Neural cell (in vitro differentiated cells): ENCODE data around the gene PLAU. TPM values are rescaled to one million over a fixed set of nuclear protein-coding genes. Genes with fewer than 3 reads are reported as not detected.

Experiments
- H2AFZ ChIP-seq: fragments of 200-600, 300-800 bp; sonication (generic), shearing (Covaris generic); 2 replicates; pipeline ENCODE4 v1.6.0; 2014; ENCODE audit warnings: low read depth, mild to moderate bottlenecking, antibody characterized with exemption, low read length, moderate library complexity
- H3F3A ChIP-seq: fragments of 200-600 bp; shearing (Covaris generic); 2 replicates; pipeline ENCODE4 v1.6.1; 2016; ENCODE audit warnings: mild to moderate bottlenecking, moderate library complexity, mixed read lengths, antibody characterized with exemption, low read length; ENCODE audit not compliant: insufficient read depth, poor library complexity, severe bottlenecking
- H3K27ac ChIP-seq: fragments of 200-600, 300-800 bp; sonication (generic), shearing (Covaris generic); 2 replicates; pipeline ENCODE4 v1.5.1; 2014; ENCODE audit warnings: mild to moderate bottlenecking, low read length, moderate library complexity
- H3K27me3 ChIP-seq: fragments of 300-800, 200-600 bp; sonication (generic), shearing (Covaris generic); 2 replicates; pipeline ENCODE4 v1.6.0; 2014; ENCODE audit warnings: mild to moderate bottlenecking, low read depth, low read length, moderate library complexity; ENCODE audit not compliant: insufficient read depth
- H3K36me3 ChIP-seq: fragments of 300-800, 200-600 bp; sonication (generic), shearing (Covaris generic); 2 replicates; pipeline ENCODE4 v1.5.1; 2014; ENCODE audit warnings: mild to moderate bottlenecking, antibody characterized with exemption, low read length, moderate library complexity; ENCODE audit not compliant: insufficient read depth
- H3K4me2 ChIP-seq: fragments of 300-800, 200-600 bp; sonication (generic), shearing (Covaris generic); 2 replicates; pipeline ENCODE4 v1.6.0; 2014; ENCODE audit warnings: mild to moderate bottlenecking, low read length
- H3K4me3 ChIP-seq: fragments of 300-800, 200-600 bp; sonication (generic), shearing (Covaris generic); 2 replicates; pipeline ENCODE4 v1.5.1; 2014; ENCODE audit warnings: mild to moderate bottlenecking, low read length, moderate library complexity
- H3K79me2 ChIP-seq: fragments of 200-600 bp; shearing (Covaris generic); replicated peaks from 2 replicates; pipeline ENCODE4 v1.6.0; 2014; ENCODE audit warnings: mild to moderate bottlenecking, low read length, moderate library complexity; ENCODE audit not compliant: insufficient read depth
- H3K9ac ChIP-seq: fragments of 300-800, 200-600 bp; sonication (generic), shearing (Covaris generic); 2 replicates; pipeline ENCODE4 v1.6.1; 2016; ENCODE audit warnings: mild to moderate bottlenecking, low read length, mixed read lengths
- H3K9me2 ChIP-seq: fragments of 200-600 bp; shearing (Covaris generic); 2 replicates; pipeline ENCODE4 v1.6.1; 2016; ENCODE audit warnings: mild to moderate bottlenecking, low read length, mixed read lengths; ENCODE audit not compliant: insufficient read depth
- H3K9me3 ChIP-seq: fragments of 200-600, 300-800 bp; sonication (generic), shearing (Covaris generic); 2 replicates; pipeline ENCODE4 v1.6.1; 2016; ENCODE audit warnings: mild to moderate bottlenecking, mixed run types, low read length, moderate library complexity, mixed read lengths
- H4K20me1 ChIP-seq: fragments of 200-600 bp; shearing (Covaris generic); 2 replicates; pipeline ENCODE4 v1.6.1; 2016; ENCODE audit warnings: mild to moderate bottlenecking, mixed run types; ENCODE audit not compliant: insufficient read depth
- CTCF ChIP-seq: fragments of 450-650 bp; IDR thresholded peaks from 2 replicates; pipeline ENCODE4 v1.5.1; 2014; ENCODE audit warnings: antibody characterized with exemption, mild to moderate bottlenecking, moderate library complexity; ENCODE audit not compliant: poor library complexity, severe bottlenecking
- EP300 ChIP-seq: fragments of 450-650 bp; conservative IDR thresholded peaks from 2 replicates; pipeline ENCODE4 v1.6.1; 2014; ENCODE audit warnings: antibody characterized with exemption, mild to moderate bottlenecking, moderate library complexity; ENCODE audit not compliant: poor library complexity, severe bottlenecking
- EZH2 ChIP-seq: fragments of 200-600, 300-800 bp; shearing (Covaris generic), sonication (generic); IDR thresholded peaks from 2 replicates; pipeline ENCODE4 v1.6.1; 2014; ENCODE audit warnings: antibody characterized with exemption, low read length, borderline replicate concordance, mild to moderate bottlenecking; ENCODE audit not compliant: insufficient read depth, poor library complexity, severe bottlenecking
- MXI1 ChIP-seq: fragments of 450-650 bp; conservative IDR thresholded peaks from 2 replicates; pipeline ENCODE4 v1.6.1; 2014; ENCODE audit warnings: antibody characterized with exemption, mild to moderate bottlenecking; ENCODE audit not compliant: poor library complexity, severe bottlenecking
- POLR2AphosphoS5 ChIP-seq: IDR thresholded peaks from 2 replicates; pipeline ENCODE4 v1.6.1; 2012
- RAD21 ChIP-seq: fragments of 450-650 bp; conservative IDR thresholded peaks from 2 replicates; pipeline ENCODE4 v1.6.1; 2014; ENCODE audit warnings: antibody characterized with exemption, mild to moderate bottlenecking, moderate library complexity
- SMC3 ChIP-seq: fragments of 450-650 bp; conservative IDR thresholded peaks from 2 replicates; pipeline ENCODE4 v1.6.1; 2014; ENCODE audit warnings: antibody characterized with exemption, mild to moderate bottlenecking, moderate library complexity; ENCODE audit not compliant: poor library complexity
- TAF1 ChIP-seq: IDR thresholded peaks from 2 replicates; pipeline ENCODE4 v1.6.1; 2012; ENCODE audit warnings: low read depth
- polyA plus RNA-seq: library from polyadenylated mRNA; depleted of rRNA; stranded (reverse); fragments of >200 nt; gene quantifications from 2 replicates; pipeline ENCODE4 v1.2.3, GENCODE V29; 2014
- TF ChIP-seq, protein P1 (sequence below): IDR thresholded peaks from 2 replicates; pipeline ENCODE4 v1.6.1; 2012; ENCODE audit warnings: borderline replicate concordance

PLAU gene
- polyA plus RNA-seq, 1 donor from 2014 or later, result 1.1 TPM

GRCh38 chr10:73915206-73915851 lies 4.4 kb downstream of the PLAU start:
- Histone ChIP-seq H3K79me2 (no peaks in the 10 kb centered on the region), H3K9ac (no peak overlapping the region), H3K4me2 (no peak overlapping the region), H3K4me3 (no peak overlapping the region), H3F3A (no peaks in the 10 kb centered on the region), H2AFZ (no peak overlapping the region), H3K9me2 (no peaks in the 10 kb centered on the region), H3K36me3 (no peaks in the 10 kb centered on the region), H3K27me3 (peaks cover 20% of the 10 kb centered on the region), H4K20me1 (no peaks in the 10 kb centered on the region), H3K9me3 (no peaks in the 10 kb centered on the region), H3K27ac (no peak overlapping the region)
- TF ChIP-seq MXI1 (no peak), POLR2AphosphoS5 (no peak), CTCF (no peak), SMC3 (no peak), TAF1 (no peak), EZH2 (no peak), RAD21 (no peak), EP300 (no peak)
- TF ChIP-seq, protein P1, sequence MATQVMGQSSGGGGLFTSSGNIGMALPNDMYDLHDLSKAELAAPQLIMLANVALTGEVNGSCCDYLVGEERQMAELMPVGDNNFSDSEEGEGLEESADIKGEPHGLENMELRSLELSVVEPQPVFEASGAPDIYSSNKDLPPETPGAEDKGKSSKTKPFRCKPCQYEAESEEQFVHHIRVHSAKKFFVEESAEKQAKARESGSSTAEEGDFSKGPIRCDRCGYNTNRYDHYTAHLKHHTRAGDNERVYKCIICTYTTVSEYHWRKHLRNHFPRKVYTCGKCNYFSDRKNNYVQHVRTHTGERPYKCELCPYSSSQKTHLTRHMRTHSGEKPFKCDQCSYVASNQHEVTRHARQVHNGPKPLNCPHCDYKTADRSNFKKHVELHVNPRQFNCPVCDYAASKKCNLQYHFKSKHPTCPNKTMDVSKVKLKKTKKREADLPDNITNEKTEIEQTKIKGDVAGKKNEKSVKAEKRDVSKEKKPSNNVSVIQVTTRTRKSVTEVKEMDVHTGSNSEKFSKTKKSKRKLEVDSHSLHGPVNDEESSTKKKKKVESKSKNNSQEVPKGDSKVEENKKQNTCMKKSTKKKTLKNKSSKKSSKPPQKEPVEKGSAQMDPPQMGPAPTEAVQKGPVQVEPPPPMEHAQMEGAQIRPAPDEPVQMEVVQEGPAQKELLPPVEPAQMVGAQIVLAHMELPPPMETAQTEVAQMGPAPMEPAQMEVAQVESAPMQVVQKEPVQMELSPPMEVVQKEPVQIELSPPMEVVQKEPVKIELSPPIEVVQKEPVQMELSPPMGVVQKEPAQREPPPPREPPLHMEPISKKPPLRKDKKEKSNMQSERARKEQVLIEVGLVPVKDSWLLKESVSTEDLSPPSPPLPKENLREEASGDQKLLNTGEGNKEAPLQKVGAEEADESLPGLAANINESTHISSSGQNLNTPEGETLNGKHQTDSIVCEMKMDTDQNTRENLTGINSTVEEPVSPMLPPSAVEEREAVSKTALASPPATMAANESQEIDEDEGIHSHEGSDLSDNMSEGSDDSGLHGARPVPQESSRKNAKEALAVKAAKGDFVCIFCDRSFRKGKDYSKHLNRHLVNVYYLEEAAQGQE, result no peak

GRCh38 chr10:73916761-73917470 lies 6.0 kb downstream of the PLAU start:
- TF ChIP-seq, protein P1, result no peak
- TF ChIP-seq POLR2AphosphoS5 (no peak), EP300 (no peak), RAD21 (no peak)
- Histone ChIP-seq H3K4me2 (no peak overlapping the region), H2AFZ (no peak overlapping the region), H3K9me3 (no peaks in the 10 kb centered on the region), H3K9me2 (no peaks in the 10 kb centered on the region), H3K27ac (no peak overlapping the region), H3K9ac (no peak overlapping the region), H3K4me3 (no peak overlapping the region), H3K36me3 (no peaks in the 10 kb centered on the region), H3F3A (no peaks in the 10 kb centered on the region), H4K20me1 (no peaks in the 10 kb centered on the region), H3K27me3 (peaks cover 6% of the 10 kb centered on the region), H3K79me2 (no peaks in the 10 kb centered on the region)
